Stomach (tissue), 4 donors: ENCODE data around the gene RPL13.

Experiments
- EP300 ChIP-seq: sonication (generic); formaldehyde crosslinking; IDR thresholded peaks from one replicate; pipeline ENCODE4 v1.6.1; 2017; ENCODE audit warnings: antibody characterized with exemption
- POLR2A ChIP-seq, 4 donors: fragments of 450-650 bp; IDR thresholded peaks; one replicate each; pipeline ENCODE4 v1.6.1; 2016; ENCODE audit warnings: antibody characterized with exemption in 4 of 4, control low read depth in 2 of 4, mild to moderate bottlenecking in 1 of 4, moderate library complexity in 1 of 4
- POLR2AphosphoS5 ChIP-seq, 3 donors: sonication (generic); formaldehyde crosslinking; IDR thresholded peaks; one replicate each; pipeline ENCODE4 v1.6.1; 2016; ENCODE audit warnings: antibody characterized with exemption in 3 of 3
- TF ChIP-seq, protein P1 (sequence below), 7 experiments: fragments of 450-650 bp in 4 of 7; fragments of 200-600 bp in 3 of 7; sonication (generic) in 3 of 7; IDR thresholded peaks; one replicate each; pipeline ENCODE4 v1.5.1; 2016 to 2019; ENCODE audit warnings: antibody characterized with exemption in 7 of 7, control low read depth in 2 of 7, mild to moderate bottlenecking in 1 of 7

DNA sequence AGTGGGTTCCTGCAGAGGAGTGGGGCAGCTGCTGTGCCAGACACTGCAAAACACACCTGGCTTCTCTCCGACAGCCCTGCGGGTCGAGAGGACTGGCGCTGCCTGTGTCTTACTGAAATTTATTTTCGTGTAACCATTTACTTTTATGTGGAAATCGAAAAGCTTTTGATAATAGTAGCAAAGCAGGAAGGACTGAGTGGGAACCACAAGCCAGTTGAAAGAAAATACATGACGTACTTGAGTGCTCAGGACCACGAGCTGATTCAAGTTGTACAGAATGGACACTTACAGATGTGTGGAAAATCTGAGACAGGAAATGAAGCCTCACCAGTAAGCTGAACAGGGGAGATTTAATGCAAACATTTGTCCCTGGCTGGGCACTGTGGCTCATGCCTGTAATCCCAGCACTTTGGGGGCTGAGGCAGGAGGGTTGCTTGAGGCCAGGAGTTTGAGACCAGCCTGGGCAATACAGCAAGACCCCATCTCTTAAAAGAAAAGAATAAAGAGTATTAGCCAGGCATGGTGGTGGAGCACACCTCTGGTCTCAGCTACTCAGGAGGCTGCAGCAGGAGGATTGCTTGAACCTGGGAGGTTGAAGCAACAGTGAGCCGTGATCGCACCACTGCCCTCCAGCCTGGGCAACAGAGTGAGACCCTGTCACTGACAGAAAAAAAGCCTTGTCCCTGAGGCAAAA, 11.3 kb upstream of the RPL13 start:
- no peak for TF ChIP-seq EP300
- TF ChIP-seq POLR2A (IDR thresholded peaks at IDR 0.05), result no peak
- TF ChIP-seq, protein P1, sequence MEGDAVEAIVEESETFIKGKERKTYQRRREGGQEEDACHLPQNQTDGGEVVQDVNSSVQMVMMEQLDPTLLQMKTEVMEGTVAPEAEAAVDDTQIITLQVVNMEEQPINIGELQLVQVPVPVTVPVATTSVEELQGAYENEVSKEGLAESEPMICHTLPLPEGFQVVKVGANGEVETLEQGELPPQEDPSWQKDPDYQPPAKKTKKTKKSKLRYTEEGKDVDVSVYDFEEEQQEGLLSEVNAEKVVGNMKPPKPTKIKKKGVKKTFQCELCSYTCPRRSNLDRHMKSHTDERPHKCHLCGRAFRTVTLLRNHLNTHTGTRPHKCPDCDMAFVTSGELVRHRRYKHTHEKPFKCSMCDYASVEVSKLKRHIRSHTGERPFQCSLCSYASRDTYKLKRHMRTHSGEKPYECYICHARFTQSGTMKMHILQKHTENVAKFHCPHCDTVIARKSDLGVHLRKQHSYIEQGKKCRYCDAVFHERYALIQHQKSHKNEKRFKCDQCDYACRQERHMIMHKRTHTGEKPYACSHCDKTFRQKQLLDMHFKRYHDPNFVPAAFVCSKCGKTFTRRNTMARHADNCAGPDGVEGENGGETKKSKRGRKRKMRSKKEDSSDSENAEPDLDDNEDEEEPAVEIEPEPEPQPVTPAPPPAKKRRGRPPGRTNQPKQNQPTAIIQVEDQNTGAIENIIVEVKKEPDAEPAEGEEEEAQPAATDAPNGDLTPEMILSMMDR (IDR thresholded peaks at IDR 0.05), result no peak
- no peak for TF ChIP-seq POLR2AphosphoS5 (IDR thresholded peaks at IDR 0.05)
